A673 (cell line): ENCODE measurements around the gene NUP37. TPM values are rescaled to one million over a fixed set of nuclear protein-coding genes. Genes with fewer than 3 reads are reported as not detected.
"Not testable (repeated sequence)": the region's sequence is repeated elsewhere in the genome, so short reads cannot be mapped to it uniquely, and the experiment has no call there.

Source experiments
- BruUV-seq: library from RNA; stranded (reverse); fragments of 400-500 nt; replicated peaks from 2 replicates; lab custom pipeline; 2021; lab: Mats Ljungman, UMichigan
- CTCF ChIA-PET: fragments of 300-600 bp; sonication (Branson Sonifier 250); formaldehyde crosslinking; loops from one replicate; lab custom pipeline; 2022; ENCODE audit warnings: antibody characterized with exemption; lab: Charles Lee
- POLR2A ChIA-PET: fragments of 300-600 bp; sonication (Branson Sonifier 250); formaldehyde crosslinking; loops from one replicate; lab custom pipeline; 2022; ENCODE audit warnings: antibody characterized with exemption; ENCODE audit not compliant: low non-redundant PET; lab: Charles Lee
- DNase-seq: peaks from one replicate; pipeline ENCODE4 v3.0.0-alpha.2; 2015; ENCODE audit warnings: low spot score
- H3K27ac ChIP-seq: fragments of 200-600 bp; sonication (generic); 2 replicates; pipeline ENCODE4 v1.5.1; 2016; ENCODE audit warnings: mixed run types, low read depth, mild to moderate bottlenecking, mixed read lengths, antibody characterized with exemption, low read length; ENCODE audit not compliant: poor library complexity, severe bottlenecking
- H3K27me3 ChIP-seq: fragments of 200-600 bp; sonication (generic); replicated peaks from 2 replicates; pipeline ENCODE4 v1.6.1; 2017; ENCODE audit warnings: mixed run types, low read depth, mild to moderate bottlenecking, mixed read lengths, antibody characterized with exemption, low read length; ENCODE audit not compliant: insufficient read depth, poor library complexity
- H3K36me3 ChIP-seq: fragments of 200-600 bp; sonication (generic); 2 replicates; pipeline ENCODE4 v1.6.1; 2016; ENCODE audit warnings: mixed run types, mild to moderate bottlenecking, mixed read lengths, antibody characterized with exemption, low read length; ENCODE audit not compliant: insufficient read depth, poor library complexity, severe bottlenecking
- H3K4me1 ChIP-seq: fragments of 200-600 bp; sonication (generic); 2 replicates; pipeline ENCODE4 v1.6.1; 2017; ENCODE audit warnings: mixed run types, mild to moderate bottlenecking, mixed read lengths, antibody characterized with exemption, low read length; ENCODE audit not compliant: insufficient read depth, poor library complexity, severe bottlenecking
- H3K4me3 ChIP-seq: fragments of 200-600 bp; sonication (generic); 2 replicates; pipeline ENCODE4 v1.5.1; 2016; ENCODE audit warnings: low read depth, mixed run types, mild to moderate bottlenecking, mixed read lengths, low read length; ENCODE audit not compliant: poor library complexity, severe bottlenecking
- H3K9me3 ChIP-seq: fragments of 200-600 bp; sonication (generic); 2 replicates; pipeline ENCODE4 v1.6.1; 2016; ENCODE audit warnings: mixed run types, low read depth, mild to moderate bottlenecking, mixed read lengths, antibody characterized with exemption, low read length; ENCODE audit not compliant: poor library complexity, severe bottlenecking
- EZH2 ChIP-seq: fragments of 200-600 bp; sonication (generic); IDR thresholded peaks from 2 replicates; pipeline ENCODE4 v1.6.1; 2017; ENCODE audit warnings: borderline replicate concordance, low read depth, mild to moderate bottlenecking, mixed read lengths, antibody characterized with exemption, low read length; ENCODE audit not compliant: poor library complexity, severe bottlenecking
- intact Hi-C: fragments of 100-400 bp; cut with micrococcal nuclease; formaldehyde crosslinking; loops from one replicate; pipeline ENCODE4 v1.10.0; 2022; ENCODE audit not compliant: unreplicated experiment
- total RNA-seq: library from RNA; stranded (reverse); gene quantifications from 2 replicates; pipeline ENCODE4 v1.2.3, GENCODE V29; 2021
- TF ChIP-seq, protein P1 (sequence below): fragments of 300-800, 200-600 bp; sonication (generic); conservative IDR thresholded peaks from 2 replicates; pipeline ENCODE4 v1.5.1; 2017; ENCODE audit warnings: low read depth, mild to moderate bottlenecking, antibody characterized with exemption, low read length, moderate library complexity, mixed read lengths

Gene NUP37
- total RNA-seq, 1 experiment from 2014 or later: 48.4 TPM

DNA sequence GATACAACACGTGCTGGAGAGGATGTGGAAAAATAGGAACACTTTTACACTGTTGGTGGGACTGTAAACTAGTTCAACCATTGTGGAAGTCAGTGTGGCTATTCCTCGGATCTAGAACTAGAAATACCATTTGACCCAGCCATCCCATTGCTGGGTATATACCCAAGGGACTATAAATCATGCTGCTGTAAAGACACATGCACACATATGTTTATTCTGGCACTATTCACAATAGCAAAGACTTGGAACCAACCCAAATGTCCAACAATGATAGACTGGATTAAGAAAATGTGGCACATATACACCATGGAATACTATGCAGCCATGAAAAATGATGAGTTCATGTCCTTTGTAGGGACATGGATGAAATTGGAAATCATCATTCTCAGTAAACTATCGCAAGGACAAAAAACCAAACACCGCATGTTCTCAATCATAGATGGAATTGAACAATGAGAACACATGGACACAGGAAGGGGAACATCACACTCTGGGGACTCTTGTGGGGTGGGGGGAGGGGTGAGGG, 27.2 kb upstream of the NUP37 start:
- DNase-seq, H3K9me3 ChIP-seq, BruUV-seq, H3K4me1 ChIP-seq, CTCF ChIA-PET, H3K36me3 ChIP-seq, POLR2A ChIA-PET, H3K4me3 ChIP-seq, intact Hi-C loops, H3K27ac ChIP-seq, H3K27me3 ChIP-seq: not testable (repeated sequence)

DNA sequence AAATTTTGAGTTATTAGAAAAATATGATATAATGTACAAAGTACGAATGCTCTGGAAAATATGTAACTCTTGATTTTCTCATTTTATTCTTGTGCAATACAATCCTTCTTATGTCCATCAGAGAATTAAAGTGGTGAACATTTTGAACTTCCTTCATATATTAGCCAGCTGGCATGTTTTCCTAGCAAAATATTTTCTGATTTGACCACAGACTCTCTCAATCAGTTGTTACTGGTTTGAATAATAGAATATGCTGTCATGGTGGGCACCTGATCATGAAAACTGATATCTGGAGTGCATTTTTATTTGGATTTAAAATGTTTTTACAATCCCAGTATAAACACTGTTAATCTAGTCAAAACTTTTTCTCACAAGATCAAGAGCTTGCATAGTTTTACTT, 24.3 kb upstream of the NUP37 start:
- Histone ChIP-seq H3K4me1 (no peaks in the 10 kb centered on the region), H3K4me3 (no peak overlapping the region), H3K9me3 (no peaks in the 10 kb centered on the region), H3K27ac (no peak overlapping the region), H3K36me3 (no peaks in the 10 kb centered on the region), H3K27me3 (no peaks in the 10 kb centered on the region)
- TF ChIP-seq EZH2: no peak
- TF ChIP-seq, protein P1, sequence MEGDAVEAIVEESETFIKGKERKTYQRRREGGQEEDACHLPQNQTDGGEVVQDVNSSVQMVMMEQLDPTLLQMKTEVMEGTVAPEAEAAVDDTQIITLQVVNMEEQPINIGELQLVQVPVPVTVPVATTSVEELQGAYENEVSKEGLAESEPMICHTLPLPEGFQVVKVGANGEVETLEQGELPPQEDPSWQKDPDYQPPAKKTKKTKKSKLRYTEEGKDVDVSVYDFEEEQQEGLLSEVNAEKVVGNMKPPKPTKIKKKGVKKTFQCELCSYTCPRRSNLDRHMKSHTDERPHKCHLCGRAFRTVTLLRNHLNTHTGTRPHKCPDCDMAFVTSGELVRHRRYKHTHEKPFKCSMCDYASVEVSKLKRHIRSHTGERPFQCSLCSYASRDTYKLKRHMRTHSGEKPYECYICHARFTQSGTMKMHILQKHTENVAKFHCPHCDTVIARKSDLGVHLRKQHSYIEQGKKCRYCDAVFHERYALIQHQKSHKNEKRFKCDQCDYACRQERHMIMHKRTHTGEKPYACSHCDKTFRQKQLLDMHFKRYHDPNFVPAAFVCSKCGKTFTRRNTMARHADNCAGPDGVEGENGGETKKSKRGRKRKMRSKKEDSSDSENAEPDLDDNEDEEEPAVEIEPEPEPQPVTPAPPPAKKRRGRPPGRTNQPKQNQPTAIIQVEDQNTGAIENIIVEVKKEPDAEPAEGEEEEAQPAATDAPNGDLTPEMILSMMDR: no peak
- ChIA-PET POLR2A (no interaction called here), CTCF (no interaction called here)
- intact Hi-C loops: no loop called here
- DNase-seq: no peak
- no TSS peak for BruUV-seq

DNA sequence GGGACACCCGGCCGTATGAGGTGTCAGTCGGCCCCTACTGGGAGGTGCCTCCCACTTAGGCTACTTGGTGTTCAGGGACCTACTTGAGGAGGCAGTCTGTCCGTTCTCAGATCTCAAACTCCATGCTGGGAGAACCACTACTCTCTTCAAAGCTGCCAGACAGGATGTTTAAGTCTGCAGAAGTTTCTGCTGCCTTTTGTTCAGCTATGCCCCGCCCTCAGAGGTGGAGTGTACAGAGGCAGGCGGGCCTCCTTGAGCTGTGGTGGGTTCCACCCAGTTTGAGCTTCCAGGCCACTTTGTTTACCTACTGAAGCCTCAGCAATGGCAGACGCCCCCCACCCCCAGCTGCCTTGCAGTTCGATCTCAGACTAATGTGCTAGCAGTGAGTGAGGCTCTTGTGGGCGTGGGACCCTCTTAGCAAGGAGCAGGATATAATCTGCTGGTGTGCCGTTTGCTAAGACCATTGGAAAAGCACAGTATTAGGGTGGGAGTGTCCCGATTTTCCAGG, 23.0 kb upstream of the NUP37 start:
- H3K9me3 ChIP-seq, BruUV-seq, POLR2A ChIA-PET, H3K27ac ChIP-seq, H3K4me3 ChIP-seq, CTCF ChIA-PET, DNase-seq, H3K36me3 ChIP-seq, H3K4me1 ChIP-seq, H3K27me3 ChIP-seq, intact Hi-C loops: not testable (repeated sequence)

DNA sequence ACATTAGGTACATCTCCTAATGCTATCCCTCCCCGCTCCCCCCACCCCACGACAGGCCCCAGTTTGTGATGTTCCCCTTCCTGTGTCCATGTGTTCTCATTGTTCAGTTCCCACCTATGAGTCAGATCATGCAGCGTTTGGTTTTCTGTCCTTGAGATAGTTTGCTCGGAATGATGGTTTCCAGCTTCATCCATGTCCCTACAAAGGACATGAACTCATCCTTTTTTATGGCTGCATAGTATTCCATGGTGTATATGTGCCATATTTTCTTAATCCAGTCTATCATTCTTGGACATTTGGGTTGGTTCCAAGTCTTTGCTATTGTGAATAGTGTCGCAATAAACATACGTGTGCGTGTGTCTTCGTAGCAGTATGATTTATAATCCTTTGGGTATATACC, 17.7 kb upstream of the NUP37 start:
- CTCF ChIA-PET, DNase-seq, H3K27ac ChIP-seq, POLR2A ChIA-PET, BruUV-seq, H3K4me3 ChIP-seq, intact Hi-C loops, H3K9me3 ChIP-seq, H3K4me1 ChIP-seq, H3K27me3 ChIP-seq, H3K36me3 ChIP-seq: not testable (repeated sequence)

DNA sequence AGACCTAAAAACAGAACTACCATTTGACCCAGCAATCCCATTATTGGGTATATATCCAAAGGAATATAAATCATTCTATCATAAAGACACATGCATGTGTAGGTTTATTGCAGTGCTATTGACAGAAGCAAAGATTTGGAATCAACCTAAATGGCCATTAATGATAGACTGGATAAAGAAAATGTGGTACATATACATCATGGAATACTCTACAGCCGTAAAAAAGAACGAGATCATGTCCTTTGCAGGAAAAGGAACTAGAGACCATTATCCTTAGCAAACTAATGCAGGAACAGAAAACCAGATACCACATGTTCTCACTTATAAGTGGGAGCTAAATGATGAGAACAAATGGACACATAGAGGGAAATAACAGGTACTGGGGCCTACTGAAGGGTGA, 11.5 kb upstream of the NUP37 start:
- H3K27ac ChIP-seq, intact Hi-C loops, BruUV-seq, POLR2A ChIA-PET, CTCF ChIA-PET, H3K9me3 ChIP-seq, DNase-seq, H3K4me1 ChIP-seq, H3K4me3 ChIP-seq, H3K27me3 ChIP-seq: not testable (repeated sequence)
- H3K36me3 ChIP-seq: peaks cover 11% of the 10 kb centered on the region

DNA sequence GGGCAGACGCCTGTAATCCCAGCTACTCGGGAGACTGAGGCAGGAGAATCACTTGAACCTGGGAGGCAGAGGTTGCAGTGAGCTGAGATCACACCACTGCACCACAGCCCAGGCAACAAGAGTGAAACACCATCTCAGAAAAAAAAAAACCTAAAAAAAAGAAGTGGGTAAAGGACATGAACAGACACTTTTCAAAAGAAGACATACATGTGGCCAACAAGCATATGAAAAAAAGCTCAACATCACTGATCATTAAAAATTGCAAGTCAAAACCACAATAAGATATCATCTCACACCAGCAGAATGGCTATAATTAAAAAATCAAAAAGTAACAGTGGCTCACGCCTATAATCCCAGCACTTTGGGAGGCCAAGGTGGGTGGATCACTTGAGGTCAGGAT, 10.8 kb upstream of the NUP37 start:
- H3K27me3 ChIP-seq, CTCF ChIA-PET, H3K4me3 ChIP-seq, H3K4me1 ChIP-seq, H3K9me3 ChIP-seq, BruUV-seq, DNase-seq, H3K27ac ChIP-seq, intact Hi-C loops, POLR2A ChIA-PET: not testable (repeated sequence)
- H3K36me3 ChIP-seq: peaks cover 11% of the 10 kb centered on the region

DNA sequence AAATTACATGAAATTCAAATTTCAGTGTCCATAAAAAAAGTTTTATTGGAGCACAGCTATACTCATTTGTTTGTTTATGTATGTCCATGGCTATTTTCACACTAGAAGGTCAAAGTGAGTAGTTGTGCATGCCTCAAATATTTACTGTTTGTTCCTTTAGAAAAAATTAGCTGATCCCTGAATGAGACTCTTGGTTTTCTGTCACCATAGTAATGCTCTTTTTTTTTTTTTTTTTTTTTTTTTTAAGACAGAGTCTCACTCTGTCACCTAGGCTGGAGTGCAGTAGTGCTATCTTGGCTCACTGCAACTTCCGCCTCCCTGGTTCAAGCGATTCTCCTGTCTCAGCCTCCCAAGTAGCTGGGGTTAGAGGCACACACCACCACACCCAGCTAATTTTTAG, 1.4 kb upstream of the NUP37 start:
- intact Hi-C loops, H3K27ac ChIP-seq, H3K9me3 ChIP-seq, H3K4me1 ChIP-seq, DNase-seq, CTCF ChIA-PET, H3K27me3 ChIP-seq, BruUV-seq: not testable (repeated sequence)
- POLR2A ChIA-PET: interaction anchor here (0.7 kb wide), 1 partner anchor 27 kb away, joined by 9 read pairs; no protein-coding TSS in a partner anchor
- peaks cover 20% of the 10 kb centered on the region for H3K36me3 ChIP-seq
- H3K4me3 ChIP-seq: peak overlapping the region; percentile 91
